HFF-Myc (cell line): ENCODE measurements around the gene ESR1.

Experiments
- DNase-seq: peaks from one replicate; pipeline ENCODE4 v3.0.0-alpha.2; 2011; ENCODE audit warnings: low read depth; ENCODE audit errors: extremely low read depth
- H3K4me3 ChIP-seq: replicated peaks from 2 replicates; pipeline ENCODE4 v1.5.1; 2011; ENCODE audit warnings: low read depth, mild to moderate bottlenecking, control low read depth, low read length
- TF ChIP-seq, protein P1 (sequence below): IDR thresholded peaks from 2 replicates; pipeline ENCODE4 v1.5.1; 2012; ENCODE audit warnings: mild to moderate bottlenecking, low read depth, low read length, control low read depth; ENCODE audit errors: missing control alignments

The ESR1 gene

DNA sequence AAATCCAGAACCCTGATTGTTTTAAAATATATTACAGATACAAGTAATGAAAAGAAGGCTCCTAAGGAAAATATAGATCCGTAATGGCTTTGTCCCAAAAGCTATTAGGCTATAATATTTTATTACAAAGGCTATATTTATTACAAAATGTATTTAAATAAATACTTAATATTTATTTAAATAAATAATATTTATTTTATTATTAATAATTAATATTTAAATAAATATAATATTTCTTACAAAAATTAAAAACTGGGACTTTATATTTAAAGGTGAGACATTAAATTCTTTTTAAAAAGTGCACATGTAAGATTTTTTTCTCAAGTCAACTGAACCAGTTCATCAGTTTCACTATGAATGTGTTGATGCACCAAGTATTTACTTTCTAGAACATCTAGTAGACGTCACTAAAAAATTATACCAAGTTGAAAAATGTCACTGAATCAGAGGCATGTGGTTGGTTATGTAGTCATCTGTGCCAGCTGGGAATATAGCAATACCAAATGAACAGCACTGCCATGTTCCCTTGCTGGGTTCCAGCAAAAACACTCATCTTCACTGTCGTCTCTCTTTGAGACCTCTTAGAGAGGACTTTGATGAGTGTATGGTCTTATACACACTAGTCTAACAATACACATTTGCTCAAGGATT lies 278.9 kb downstream of the ESR1 start:
- no peak for DNase-seq
- no peak overlapping the region for H3K4me3 ChIP-seq
- TF ChIP-seq, protein P1, sequence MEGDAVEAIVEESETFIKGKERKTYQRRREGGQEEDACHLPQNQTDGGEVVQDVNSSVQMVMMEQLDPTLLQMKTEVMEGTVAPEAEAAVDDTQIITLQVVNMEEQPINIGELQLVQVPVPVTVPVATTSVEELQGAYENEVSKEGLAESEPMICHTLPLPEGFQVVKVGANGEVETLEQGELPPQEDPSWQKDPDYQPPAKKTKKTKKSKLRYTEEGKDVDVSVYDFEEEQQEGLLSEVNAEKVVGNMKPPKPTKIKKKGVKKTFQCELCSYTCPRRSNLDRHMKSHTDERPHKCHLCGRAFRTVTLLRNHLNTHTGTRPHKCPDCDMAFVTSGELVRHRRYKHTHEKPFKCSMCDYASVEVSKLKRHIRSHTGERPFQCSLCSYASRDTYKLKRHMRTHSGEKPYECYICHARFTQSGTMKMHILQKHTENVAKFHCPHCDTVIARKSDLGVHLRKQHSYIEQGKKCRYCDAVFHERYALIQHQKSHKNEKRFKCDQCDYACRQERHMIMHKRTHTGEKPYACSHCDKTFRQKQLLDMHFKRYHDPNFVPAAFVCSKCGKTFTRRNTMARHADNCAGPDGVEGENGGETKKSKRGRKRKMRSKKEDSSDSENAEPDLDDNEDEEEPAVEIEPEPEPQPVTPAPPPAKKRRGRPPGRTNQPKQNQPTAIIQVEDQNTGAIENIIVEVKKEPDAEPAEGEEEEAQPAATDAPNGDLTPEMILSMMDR: no peak

- no peak for DNase-seq
- H3K4me3 ChIP-seq: no peak overlapping the region
- TF ChIP-seq, protein P1: no peak
Measured at GRCh38 chr6:152087096-152087495, 279.6 kb downstream of the ESR1 start.

- TF ChIP-seq, protein P1: no peak
- DNase-seq: no peak
- no peak overlapping the region for H3K4me3 ChIP-seq
Measured at GRCh38 chr6:152087701-152088100, 280.2 kb downstream of the ESR1 start.

- TF ChIP-seq, protein P1: no peak
- DNase-seq: no peak
- no peak overlapping the region for H3K4me3 ChIP-seq
Measured at GRCh38 chr6:152089992-152090391, 282.5 kb downstream of the ESR1 start.

DNA sequence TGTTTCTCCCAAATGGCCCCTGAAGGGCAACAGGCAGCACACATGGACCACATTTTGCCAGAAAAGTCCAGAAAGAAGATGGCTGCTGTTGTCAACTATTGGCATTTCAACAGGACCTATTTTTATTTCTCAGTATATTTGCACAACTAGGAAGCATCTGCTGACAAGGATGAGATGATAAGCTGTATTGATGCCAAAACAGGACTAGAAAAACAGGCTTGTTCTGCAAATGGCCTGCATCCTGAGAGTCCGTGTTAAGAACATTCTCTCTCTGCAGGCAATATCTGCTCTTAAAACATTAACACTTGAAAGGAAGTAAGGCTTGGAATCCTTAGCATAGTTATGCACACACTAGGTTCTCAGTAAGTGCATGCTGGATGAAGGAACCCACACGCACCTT lies 283.7 kb downstream of the ESR1 start:
- H3K4me3 ChIP-seq: no peak overlapping the region
- TF ChIP-seq, protein P1: no peak
- DNase-seq: no peak

DNA sequence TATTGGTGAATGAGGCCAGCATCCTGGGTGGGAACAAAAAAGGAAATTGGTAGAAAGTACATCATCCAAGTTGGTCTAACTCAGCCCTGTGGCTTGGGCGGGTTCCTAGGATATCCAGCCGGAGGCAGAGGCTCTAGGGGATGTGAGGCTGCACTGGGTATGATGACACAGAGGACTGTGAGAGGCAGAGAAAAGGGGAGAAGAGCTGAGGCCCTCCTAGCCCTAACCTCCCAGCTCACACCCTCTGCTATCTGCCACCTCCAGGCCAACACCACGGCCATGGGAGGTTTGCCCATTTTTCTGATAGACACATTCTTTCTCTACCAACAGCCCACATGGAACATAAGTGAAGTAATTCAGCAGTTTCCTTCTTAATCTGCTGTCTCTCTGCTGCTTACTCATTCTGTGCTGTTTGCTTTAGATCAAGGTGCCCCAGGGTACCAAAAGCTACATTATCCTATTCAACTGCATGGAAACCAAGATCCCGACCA lies 284.4 kb downstream of the ESR1 start:
- TF ChIP-seq, protein P1: no peak
- no peak overlapping the region for H3K4me3 ChIP-seq
- DNase-seq: no peak

GRCh38 chr6:152093711-152094110 lies 286.2 kb downstream of the ESR1 start:
- no peak for DNase-seq
- no peak overlapping the region for H3K4me3 ChIP-seq
- TF ChIP-seq, protein P1: no peak
